Measurements from ENCODE around the gene ZNF358. TPM values are rescaled to one million over a fixed set of nuclear protein-coding genes. Genes with fewer than 3 reads are reported as not detected.

Gene ZNF358
- total and polyA plus RNA-seq, 10 donors: 22.8 to 50.5 (median 43.1) TPM

DNA sequence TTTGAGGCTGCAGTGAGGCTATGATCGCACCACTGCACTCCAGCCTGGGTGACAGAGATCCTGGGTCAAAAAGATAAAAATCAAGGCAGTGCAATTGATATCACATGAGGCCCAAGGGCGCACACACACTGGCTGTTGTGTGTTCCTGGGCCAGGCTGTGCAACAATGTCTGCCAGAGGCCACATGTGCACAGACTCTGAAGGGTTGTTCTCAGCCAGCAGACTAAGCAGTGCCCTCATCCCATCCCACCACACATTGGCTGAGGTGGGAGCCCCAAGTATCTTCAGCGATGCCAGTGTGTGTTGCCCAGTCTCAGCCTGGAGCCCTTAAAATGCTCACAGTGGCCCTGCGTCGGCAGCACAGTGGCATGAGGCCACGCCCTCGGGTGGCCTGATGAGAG, 39.7 kb upstream of the ZNF358 start:
- Histone ChIP-seq H3K27me3 (replicated peaks in 1 of 7) (no peaks in the 10 kb centered on the region), H3K4me3 (no peak overlapping the region), H3K27ac (peak overlapping the region in 2 of 8 donors; percentile 17 to 48), H3K36me3 (peaks cover 0 to 29% (median 11%) of the 10 kb centered on the region in 6 donors), H3K4me1 (peaks cover 0 to 33% (median 17%) of the 10 kb centered on the region in 6 donors), H3K9me3 (no peaks in the 10 kb centered on the region)
- WGBS, 5 donors: 80 to 92% (median 87%) methylated on average over 5 to 7 of the region's 7 CpGs
- no peak for TF ChIP-seq POLR2A (IDR thresholded peaks at IDR 0.05)
- TF ChIP-seq POLR2AphosphoS5 (IDR thresholded peaks at IDR 0.05): peak in 1 of 3 donors; percentile 27
- intact Hi-C loops (cut with DNase I; ENCODE audit: low total_unique reads): no loop called here
- DNase-seq: no peak

DNA sequence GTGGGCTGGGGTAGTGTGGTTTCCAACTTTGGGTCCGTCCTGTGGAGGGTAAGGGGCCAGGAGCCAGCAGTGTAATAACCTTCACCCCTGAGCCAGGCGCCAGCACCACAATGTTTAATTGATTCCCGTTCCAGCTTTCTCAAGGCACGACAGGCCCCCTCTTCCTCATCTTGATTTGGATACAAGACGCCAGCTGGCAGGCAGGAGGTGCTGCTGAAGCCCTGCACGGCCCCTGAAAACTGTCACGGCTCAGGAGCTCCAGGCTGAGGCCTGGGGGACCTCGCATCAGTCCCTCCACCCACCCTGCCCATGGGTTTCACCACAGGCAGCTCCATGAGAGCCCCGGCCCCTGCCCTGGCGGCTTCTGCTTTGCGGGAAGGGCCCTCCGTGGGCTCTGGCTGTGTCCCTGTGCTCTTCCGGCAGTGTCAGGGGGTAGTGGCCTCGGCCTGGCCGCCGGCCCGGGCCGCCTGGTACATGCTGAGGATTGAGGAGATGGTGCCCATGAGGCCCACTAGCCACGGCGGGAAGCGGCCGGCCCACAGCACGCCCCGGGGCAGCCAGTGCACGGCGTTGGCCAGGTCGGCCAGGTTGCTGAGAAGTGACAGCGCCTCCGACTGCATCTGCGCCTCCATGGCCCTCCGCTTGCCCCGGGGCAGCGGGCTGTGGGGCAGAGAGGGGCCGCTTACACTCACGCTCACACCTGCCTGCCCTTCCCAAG, 39.0 kb upstream of the ZNF358 start:
- WGBS, 5 donors: 78 to 90% (median 83%) methylated on average over 9 to 35 of the region's 35 CpGs
- H3K27ac ChIP-seq: peak overlapping the region in 1 of 8 donors; percentile 48
- DNase-seq: no peak
- TF ChIP-seq POLR2AphosphoS5 (IDR thresholded peaks at IDR 0.05): peak; percentile 39 to 84 (median 55)
- TF ChIP-seq POLR2A (IDR thresholded peaks at IDR 0.05): no peak
- TF ChIP-seq CTCF (IDR thresholded peaks at IDR 0.05 in 8 of 11, conservative IDR thresholded peaks at IDR 0.05 in 3 of 11): no peak
- H3K27me3 ChIP-seq (replicated peaks in 1 of 7): no peaks in the 10 kb centered on the region
- H3K4me3 ChIP-seq: no peak overlapping the region
- H3K36me3 ChIP-seq: peaks cover 0 to 23% (median 4%) of the 10 kb centered on the region in 6 donors
- H3K9me3 ChIP-seq: no peaks in the 10 kb centered on the region
- intact Hi-C loops (cut with DNase I; ENCODE audit: low total_unique reads): no loop called here
- H3K4me1 ChIP-seq: peaks cover 0 to 30% (median 16%) of the 10 kb centered on the region in 6 donors

- DNase-seq: no peak
- intact Hi-C loops (cut with DNase I; ENCODE audit: low total_unique reads): no loop called here
- H3K4me1 ChIP-seq: peaks cover 0 to 30% (median 16%) of the 10 kb centered on the region in 6 donors
- no peaks in the 10 kb centered on the region for H3K27me3 ChIP-seq (replicated peaks in 1 of 7)
- H3K27ac ChIP-seq: peak overlapping the region in 1 of 8 donors; percentile 70
- no peak for TF ChIP-seq POLR2AphosphoS5 (IDR thresholded peaks at IDR 0.05)
- no peak for TF ChIP-seq CTCF (IDR thresholded peaks at IDR 0.05 in 8 of 11, conservative IDR thresholded peaks at IDR 0.05 in 3 of 11)
- TF ChIP-seq POLR2A (IDR thresholded peaks at IDR 0.05): no peak
- H3K4me3 ChIP-seq: no peak overlapping the region
- 91 to 93% (median 91%) methylated on average over 10 of the region's 10 CpGs for WGBS, 5 donors
- peaks cover 0 to 14% (median 0%) of the 10 kb centered on the region in 6 donors for H3K36me3 ChIP-seq
- H3K9me3 ChIP-seq: no peaks in the 10 kb centered on the region
Observed at GRCh38 chr19:7477758-7478157, 38.1 kb upstream of the ZNF358 start.

DNA sequence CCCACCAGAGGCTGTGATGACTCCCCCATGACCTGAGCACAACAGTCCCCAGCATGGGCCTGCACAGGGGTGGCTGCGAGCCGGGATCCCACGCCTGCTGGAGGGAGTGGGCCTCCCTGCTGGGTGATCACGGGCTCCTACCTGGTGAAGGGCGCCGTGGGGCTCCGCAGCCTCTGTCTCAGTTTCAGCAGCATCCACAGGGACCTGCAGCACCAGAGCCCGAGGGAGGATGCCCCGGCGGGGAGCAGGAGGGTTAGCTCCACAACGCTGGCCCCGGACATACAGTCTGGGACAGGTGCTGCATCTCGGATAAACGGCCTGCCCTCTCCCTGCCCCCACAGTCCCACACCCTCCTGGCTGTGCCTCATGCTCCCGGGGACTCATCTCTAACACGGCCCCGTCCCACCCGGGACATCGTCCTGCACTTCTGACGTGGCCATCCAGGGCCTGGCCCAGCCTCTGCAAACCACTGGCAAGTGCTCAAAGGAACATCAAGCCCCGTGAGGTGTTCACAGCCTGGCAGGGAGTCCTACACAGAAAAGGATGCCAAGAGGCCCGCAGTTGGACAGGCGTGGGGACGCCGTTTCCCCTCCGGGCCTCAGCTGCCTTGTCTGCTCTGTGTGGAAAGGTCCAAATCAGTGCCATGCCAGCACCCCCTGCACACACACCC, 37.6 kb upstream of the ZNF358 start:
- 82 to 94% (median 86%) methylated on average over 17 to 26 of the region's 26 CpGs for WGBS, 5 donors
- H3K36me3 ChIP-seq: peaks cover 0 to 9% (median 0%) of the 10 kb centered on the region in 6 donors
- no peak overlapping the region for H3K4me3 ChIP-seq
- no peaks in the 10 kb centered on the region for H3K9me3 ChIP-seq
- intact Hi-C loops (cut with DNase I; ENCODE audit: low total_unique reads): no loop called here
- TF ChIP-seq POLR2AphosphoS5 (IDR thresholded peaks at IDR 0.05): peak; percentile 42 to 82 (median 47)
- TF ChIP-seq CTCF (IDR thresholded peaks at IDR 0.05 in 8 of 11, conservative IDR thresholded peaks at IDR 0.05 in 3 of 11): no peak
- DNase-seq: no peak
- H3K27me3 ChIP-seq (replicated peaks in 1 of 7): no peaks in the 10 kb centered on the region
- peak overlapping the region in 4 of 8 donors; percentile 18 to 73 (median 70) for H3K27ac ChIP-seq
- peaks cover 0 to 30% (median 18%) of the 10 kb centered on the region in 6 donors for H3K4me1 ChIP-seq

Measured in spleen (tissue), 11 donors.